Measurements from ENCODE around the gene KIF26B. TPM values are rescaled to one million over a fixed set of nuclear protein-coding genes. Genes with fewer than 3 reads are reported as not detected.

KIF26B gene
- total and polyA plus RNA-seq, 10 of the 15 experiments (the other 5 are each of a cell fraction or from before 2014, with no cell fraction given) = 0.35 to 11.6 (median 2.2) TPM

DNA sequence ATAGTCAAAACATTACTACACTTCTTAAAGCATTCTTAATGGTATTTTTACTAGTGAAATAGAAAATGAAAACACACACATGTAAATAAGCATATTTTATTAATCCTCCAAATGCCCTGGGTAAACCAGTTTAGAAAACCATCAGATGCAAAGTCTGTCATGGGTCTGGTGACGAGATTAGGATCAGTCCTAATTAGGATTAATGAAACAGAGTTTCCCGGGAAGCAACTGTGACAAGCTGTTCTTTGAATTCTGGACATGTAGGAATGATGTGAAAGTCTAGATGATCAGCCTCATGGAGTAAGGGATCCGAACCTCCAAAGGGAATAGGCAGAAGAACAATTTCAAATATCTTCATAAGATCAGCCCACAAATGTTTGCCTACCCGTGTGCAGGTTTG, 250.2 kb downstream of the KIF26B start:
- H2AFZ ChIP-seq (ENCODE audit: control insufficient read depth, low read depth, low read length) = no peak overlapping the region
- H3K9me3 ChIP-seq (replicated peaks; ENCODE audit: control insufficient read depth, insufficient read depth, low read length) = no peaks in the 10 kb centered on the region
- no peaks in the 10 kb centered on the region for H4K20me1 ChIP-seq (ENCODE audit: control insufficient read depth, insufficient read depth)
- H3K4me2 ChIP-seq (ENCODE audit: control insufficient read depth, insufficient read depth) = no peak overlapping the region
- WGBS (ENCODE audit: insufficient coverage, insufficient replicate concordance, low lambda C conversion rate, missing lambda C conversion rate) = 6% methylated on average over 4 of the region's 4 CpGs
- ChIA-PET CTCF (interaction anchor here (0.9 kb wide), 1 partner anchor 20 kb away, joined by 3 read pairs; no protein-coding TSS in a partner anchor), SMC1A (ENCODE audit: uncharacterized antibody, unreplicated experiment) (no interaction called here), RAD21 (ENCODE audit: unreplicated experiment) (no interaction called here), POLR2A (no interaction called here)
- H3K79me2 ChIP-seq (ENCODE audit: control insufficient read depth, insufficient read depth, low read length) = no peaks in the 10 kb centered on the region
- no TSS peak for BruUV-seq (replicated peaks)
- FAIRE-seq (no peak), DNase-seq (ENCODE audit: low read depth, low spot score) (no peak), ATAC-seq (no peak)
- no peak overlapping the region for H3K4me3 ChIP-seq
- no peaks in the 10 kb centered on the region for H3K36me3 ChIP-seq (ENCODE audit: control insufficient read depth in 2 of 2, insufficient read depth in 2 of 2, low read length in 1 of 2)
- H3K27me3 ChIP-seq (replicated peaks in 1 of 2; ENCODE audit: control insufficient read depth in 2 of 2, insufficient read depth in 2 of 2, low read length in 1 of 2) = 0 out of 4 replicates have a peak, but pooled peaks cover 0 to 3% of the 10 kb centered on the region in 2 experiments
- intact Hi-C loops (cut with micrococcal nuclease; ENCODE audit: unreplicated experiment) (no loop called here), in situ Hi-C loops (cut with MboI) (no loop called here)
- no peaks in the 10 kb centered on the region for H3K4me1 ChIP-seq (ENCODE audit: control insufficient read depth, insufficient read depth, low read length)
- TF ChIP-seq FOS (IDR thresholded peaks at IDR 0.05; ENCODE audit: borderline replicate concordance, extremely low read depth, insufficient read length) (no peak), IKZF2 (IDR thresholded peaks at IDR 0.05) (no peak), SUPT20H (IDR thresholded peaks at IDR 0.05; ENCODE audit: borderline replicate concordance, control insufficient read depth, low read depth, low read length) (no peak), NBN (IDR thresholded peaks at IDR 0.05) (no peak), POLR2A (IDR thresholded peaks at IDR 0.05; ENCODE audit: low read depth, low read length) (no peak), NFYB (IDR thresholded peaks at IDR 0.05; ENCODE audit: insufficient read depth, low read depth, low read length) (no peak), ZNF207 (IDR thresholded peaks at IDR 0.05; ENCODE audit: borderline replicate concordance) (no peak), POLR2AphosphoS5 (IDR thresholded peaks at IDR 0.05; ENCODE audit: low read length) (no peak), MXI1 (IDR thresholded peaks at IDR 0.05; ENCODE audit: low read depth, low read length) (no peak), FOXM1 (IDR thresholded peaks at IDR 0.05; ENCODE audit: low read depth, low read length) (no peak), GATAD2B (conservative IDR thresholded peaks at IDR 0.05; ENCODE audit: low read depth) (no peak), MEF2B (IDR thresholded peaks at IDR 0.05; ENCODE audit: partially characterized antibody, poor library complexity, severe bottlenecking) (no peak), SREBF1 (IDR thresholded peaks at IDR 0.05; ENCODE audit: low read length) (no peak), STAT1 (conservative IDR thresholded peaks at IDR 0.05) (no peak)
- TF ChIP-seq, protein P1, sequence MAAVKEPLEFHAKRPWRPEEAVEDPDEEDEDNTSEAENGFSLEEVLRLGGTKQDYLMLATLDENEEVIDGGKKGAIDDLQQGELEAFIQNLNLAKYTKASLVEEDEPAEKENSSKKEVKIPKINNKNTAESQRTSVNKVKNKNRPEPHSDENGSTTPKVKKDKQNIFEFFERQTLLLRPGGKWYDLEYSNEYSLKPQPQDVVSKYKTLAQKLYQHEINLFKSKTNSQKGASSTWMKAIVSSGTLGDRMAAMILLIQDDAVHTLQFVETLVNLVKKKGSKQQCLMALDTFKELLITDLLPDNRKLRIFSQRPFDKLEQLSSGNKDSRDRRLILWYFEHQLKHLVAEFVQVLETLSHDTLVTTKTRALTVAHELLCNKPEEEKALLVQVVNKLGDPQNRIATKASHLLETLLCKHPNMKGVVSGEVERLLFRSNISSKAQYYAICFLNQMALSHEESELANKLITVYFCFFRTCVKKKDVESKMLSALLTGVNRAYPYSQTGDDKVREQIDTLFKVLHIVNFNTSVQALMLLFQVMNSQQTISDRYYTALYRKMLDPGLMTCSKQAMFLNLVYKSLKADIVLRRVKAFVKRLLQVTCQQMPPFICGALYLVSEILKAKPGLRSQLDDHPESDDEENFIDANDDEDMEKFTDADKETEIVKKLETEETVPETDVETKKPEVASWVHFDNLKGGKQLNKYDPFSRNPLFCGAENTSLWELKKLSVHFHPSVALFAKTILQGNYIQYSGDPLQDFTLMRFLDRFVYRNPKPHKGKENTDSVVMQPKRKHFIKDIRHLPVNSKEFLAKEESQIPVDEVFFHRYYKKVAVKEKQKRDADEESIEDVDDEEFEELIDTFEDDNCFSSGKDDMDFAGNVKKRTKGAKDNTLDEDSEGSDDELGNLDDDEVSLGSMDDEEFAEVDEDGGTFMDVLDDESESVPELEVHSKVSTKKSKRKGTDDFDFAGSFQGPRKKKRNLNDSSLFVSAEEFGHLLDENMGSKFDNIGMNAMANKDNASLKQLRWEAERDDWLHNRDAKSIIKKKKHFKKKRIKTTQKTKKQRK (IDR thresholded peaks at IDR 0.05; ENCODE audit: low read depth, low read length) = no peak
- H3K27ac ChIP-seq (ENCODE audit: control insufficient read depth, insufficient read depth) = no peak overlapping the region
- H3K9ac ChIP-seq (ENCODE audit: control insufficient read depth, insufficient read depth, low read length) = no peak overlapping the region
